NCI-H524 (cell line): ENCODE data around the gene ZFAND6.
A peak's percentile ranks its signal among the peaks of the same experiment; 100 is the strongest.

Experiments used
- DNase-seq, 2 experiments: peaks; one replicate each; lab custom pipeline; 2025; lab: John Stamatoyannopoulos, UW

Gene ZFAND6

DNA sequence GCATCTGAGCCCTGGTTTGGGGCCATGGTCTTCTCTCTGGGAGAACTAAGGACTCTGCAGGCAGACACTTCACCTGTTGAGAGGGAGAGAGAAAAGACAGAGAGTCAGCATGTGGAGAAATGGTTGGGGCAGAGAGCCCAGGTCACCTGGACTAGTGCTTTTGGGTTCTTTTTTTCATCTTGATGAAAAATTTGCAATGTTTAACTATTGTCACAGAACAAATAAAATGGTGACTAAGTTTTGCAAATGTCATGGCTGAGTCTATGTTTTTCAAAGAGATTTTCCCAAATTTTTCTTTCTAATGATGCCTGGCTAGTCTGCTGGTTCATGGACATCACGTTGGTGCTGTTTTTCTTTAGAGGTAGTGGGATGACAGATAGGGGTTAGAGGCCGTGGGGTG, 111.1 kb downstream of the ZFAND6 start:
- DNase-seq = no peak

DNA sequence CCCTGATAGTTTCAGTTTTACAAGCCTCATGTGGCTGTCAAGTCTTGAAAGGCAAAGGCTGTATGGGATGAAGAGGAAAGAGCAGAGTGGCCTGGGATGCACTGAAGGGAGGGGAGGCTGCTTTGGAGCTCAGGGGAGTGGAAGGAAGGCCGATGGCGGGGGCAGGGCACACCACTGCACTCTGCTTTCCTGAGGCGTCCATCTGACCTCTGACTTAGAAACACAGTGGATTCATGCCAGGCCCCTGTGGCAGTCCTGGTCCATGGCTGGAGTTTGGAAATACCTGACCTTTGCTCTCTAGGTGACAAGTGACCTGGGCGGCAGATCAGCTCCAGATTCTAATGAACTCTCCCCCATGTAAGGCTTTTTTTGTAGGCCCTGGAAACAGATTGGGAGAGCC, 112.3 kb downstream of the ZFAND6 start:
- DNase-seq = no peak

DNA sequence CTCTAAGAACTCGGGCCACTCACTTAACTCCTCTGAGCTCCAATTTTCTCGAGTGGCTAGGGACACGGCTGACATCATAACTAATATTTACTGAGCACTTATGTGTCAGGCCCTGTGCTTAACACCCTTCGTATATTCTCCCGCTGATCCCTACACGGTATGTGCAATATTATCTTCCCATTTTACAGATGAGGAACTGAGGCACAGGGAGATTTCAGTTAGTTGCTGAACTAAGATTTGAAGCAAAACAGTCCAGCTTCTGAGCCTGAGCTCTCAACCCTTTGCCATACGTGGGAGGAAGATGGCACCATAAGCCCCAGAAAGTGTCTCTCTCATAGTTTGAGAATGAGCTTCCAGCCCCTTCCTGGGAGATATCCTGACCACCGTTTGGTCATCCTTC, 112.9 kb downstream of the ZFAND6 start:
- DNase-seq = no peak

DNA sequence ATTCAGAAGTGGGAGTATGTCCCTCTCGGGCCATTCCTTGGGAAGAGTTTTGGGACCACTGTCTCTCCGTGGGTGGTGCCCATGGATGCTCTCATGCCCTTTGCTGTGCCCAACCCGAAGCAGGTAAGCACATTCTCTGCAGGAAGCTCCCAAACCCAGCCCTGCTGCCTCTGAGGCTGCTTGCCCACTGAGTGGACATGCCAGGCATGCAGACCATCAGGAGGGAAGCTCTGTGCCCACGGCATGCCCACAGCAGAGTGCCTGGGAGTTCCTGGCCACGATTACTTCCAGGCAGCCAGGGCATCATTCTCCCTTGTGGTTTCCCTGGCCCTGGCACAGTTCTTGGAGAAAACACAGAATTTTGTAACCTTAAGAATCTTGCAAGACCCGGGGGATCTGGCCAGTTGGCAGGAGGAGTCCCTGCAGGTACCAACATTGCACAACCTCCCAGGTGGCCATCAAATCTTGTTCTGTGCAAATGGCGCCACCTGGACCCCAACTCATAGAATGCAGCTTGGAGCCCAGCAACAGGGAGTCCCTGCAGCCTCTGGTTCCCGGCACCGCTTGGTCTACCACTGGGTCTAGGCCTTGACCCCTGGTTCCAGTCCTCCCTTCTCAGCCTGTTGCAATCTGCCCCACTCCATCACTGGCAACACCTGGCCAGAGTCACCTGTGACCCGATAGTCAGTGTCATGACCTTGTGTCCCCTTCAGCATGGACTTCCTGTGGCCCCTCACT, 113.7 kb downstream of the ZFAND6 start:
- DNase-seq = peak; percentile 18 to 51

DNA sequence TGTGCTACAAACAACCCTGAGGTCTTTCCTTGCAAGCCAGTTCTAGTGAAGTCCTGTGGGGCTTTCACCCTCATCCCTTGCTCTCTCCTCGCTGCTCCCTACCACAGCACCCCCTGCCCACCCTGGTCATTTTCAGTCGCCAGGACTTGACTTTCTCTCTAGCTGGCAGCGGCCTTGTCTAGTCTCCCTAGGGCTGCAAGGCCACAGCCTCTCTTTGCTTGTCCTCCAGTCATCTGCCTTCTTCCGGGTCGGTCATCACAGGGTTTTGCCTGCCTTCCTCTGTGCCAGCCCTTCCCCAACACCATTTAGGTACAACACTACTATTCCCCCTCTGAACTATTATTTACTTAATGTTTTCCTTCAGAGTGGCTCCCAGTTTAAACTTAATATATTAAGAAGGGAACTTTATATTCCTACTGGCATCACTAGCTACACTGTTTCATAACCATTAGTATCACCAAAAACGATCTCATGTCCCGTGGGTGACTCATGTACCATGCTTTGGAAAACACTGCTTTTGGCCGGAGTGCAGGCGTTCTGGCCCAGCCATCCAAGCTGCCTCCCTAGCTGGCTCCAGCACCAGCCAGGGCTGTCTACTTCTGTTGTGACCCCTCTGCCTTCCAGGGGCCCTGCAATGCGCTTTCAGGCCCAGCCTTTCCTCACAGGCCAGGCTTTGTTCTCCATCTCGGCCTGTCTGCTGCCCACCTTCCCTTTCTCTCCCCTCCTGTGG, 114.7 kb downstream of the ZFAND6 start:
- DNase-seq = no peak

DNA sequence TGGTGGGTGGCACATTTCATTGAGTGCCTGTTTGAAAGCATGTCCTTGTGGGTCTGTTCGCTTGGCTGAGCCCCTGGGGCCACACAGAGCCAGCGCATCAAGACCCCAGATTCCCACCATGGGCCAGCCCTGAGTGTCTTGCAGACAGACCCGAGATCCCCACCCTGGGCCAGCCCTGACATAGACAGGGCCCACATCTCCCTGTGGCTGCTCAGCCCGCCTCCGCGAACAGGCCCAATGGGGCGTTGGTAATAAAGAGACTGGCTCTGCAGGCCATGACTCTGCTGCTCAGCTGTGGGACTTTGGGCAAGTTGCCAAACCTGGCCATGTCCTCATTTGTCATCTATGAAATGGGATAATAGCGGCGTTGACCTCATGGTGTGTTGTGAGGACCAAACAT, 116.0 kb downstream of the ZFAND6 start:
- no peak for DNase-seq

DNA sequence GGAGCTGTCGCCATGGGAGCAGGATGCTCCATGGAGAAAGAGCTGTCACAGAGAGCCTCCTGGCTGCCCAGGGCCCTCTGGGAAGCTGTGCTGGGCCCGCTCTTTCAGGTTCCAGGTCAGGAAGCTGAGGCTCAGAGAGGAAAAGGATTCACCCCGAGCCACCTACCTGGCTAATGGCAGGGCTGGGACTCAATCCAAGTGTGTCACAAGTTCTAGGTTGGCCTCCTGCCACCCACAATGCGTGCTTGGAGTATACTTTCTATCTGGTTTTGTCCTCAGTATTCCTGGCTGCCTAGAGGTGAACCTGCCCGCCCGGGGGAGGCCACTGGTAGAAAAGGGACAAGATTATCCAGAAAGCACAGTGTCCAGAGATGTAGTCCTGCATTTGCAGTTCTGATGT, 117.0 kb downstream of the ZFAND6 start:
- no peak for DNase-seq

DNA sequence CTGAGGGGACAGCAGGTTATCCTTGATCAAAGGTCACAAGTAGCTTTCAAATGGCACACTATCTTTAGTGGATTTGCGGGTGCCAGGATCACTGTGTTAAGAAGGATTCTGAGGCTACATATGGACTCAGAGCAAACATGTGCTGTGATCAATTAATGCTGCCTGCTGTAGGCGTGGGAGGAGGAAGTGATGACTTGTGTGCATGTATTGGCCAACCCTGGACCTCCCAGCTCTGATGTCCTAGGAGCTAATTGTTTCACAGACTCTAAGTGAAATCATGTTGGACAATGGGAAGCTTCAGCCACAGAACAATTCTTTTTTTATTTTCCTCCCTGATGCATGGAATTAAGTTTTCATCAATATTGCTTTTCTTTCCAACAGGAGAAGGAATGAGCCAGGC, 117.7 kb downstream of the ZFAND6 start:
- no peak for DNase-seq

DNA sequence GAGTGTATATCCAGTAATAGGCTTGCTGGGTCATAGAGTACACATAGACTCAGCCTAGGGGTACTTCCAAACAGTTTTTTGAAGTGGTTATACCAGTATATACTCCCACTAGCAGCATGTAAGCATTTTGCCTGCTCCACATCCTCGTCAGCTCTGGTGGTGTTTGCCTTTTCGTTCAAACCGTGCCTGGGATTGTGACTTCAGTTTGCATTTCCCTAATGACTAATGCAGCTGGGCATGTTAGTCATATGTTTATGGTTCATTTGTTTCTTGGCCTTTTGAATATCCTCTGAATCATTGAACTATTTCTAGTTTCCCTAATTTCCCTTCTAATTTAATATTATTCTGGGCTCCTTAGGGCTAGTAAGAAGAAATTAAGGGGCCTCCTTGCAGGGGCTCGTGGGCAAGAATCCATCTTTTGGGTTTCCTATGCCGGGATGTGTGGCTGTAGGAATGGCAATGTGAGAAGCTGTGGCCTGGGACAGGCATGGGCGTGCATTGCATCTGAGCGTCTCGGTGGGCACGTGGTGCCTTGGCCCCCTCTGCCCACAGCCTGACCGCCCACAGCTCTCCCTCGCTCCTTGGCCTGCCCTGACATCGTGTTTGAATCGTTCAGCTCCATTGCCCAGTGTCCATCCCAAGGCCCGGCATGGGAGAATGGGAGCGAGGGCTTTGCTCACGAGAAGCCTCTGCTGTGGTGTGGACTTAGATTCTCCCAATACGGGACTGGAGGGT, 119.7 kb downstream of the ZFAND6 start:
- no peak for DNase-seq

DNA sequence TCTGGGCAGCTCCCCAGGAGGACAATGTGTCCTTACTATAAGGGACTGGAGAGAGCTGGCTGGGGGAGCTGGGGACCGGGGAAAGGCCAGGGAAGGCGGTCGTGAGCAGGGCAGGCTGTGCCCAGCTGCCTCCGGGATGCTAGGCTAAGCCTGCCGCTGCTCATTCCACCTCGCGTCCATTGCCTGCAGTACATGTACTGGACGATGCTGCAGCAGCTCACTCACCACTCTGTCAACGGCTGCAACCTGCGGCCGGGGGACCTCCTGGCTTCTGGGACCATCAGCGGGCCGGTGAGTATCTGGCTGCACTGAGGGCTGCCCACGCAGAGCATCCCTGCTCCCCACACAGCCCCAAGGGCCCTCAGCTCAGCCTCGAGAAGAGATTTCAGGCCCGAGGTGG, 120.5 kb downstream of the ZFAND6 start:
- no peak for DNase-seq

DNA sequence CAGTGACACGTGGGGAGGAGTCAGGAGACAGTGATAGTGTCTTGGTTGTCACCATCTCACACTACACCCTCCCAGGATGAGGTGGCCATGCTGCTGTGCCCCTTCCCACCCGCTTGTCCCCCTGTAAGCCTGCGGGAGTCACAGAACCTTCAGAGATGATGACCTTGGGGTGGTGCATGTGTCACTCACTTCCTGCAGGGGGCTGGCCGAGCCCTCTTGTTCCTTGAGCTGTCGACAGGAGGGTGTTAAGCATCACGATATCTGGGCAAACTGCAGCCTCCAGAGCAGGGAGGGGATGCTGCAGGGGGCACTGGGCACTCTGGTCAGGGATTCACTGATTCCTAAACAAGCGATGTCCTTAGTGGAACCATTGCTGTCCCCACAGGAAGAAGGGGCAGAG, 121.0 kb downstream of the ZFAND6 start:
- no peak for DNase-seq

DNA sequence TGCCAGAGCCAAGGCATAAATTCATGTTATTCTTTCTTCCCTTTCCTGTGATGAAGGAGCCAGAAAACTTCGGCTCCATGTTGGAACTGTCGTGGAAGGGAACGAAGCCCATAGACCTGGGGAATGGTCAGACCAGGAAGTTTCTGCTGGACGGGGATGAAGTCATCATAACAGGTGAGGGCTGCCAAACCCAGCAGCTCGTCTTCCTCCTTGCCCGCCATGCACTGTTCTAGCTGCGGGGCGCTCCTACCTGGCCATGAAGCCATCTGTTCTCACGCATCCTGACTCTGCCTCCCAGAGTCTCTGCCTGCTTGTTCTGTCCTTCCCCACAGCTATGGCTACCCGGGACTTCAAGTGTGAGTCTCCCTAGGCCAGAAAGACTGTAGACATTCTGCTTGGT, 121.5 kb downstream of the ZFAND6 start:
- DNase-seq = no peak

DNA sequence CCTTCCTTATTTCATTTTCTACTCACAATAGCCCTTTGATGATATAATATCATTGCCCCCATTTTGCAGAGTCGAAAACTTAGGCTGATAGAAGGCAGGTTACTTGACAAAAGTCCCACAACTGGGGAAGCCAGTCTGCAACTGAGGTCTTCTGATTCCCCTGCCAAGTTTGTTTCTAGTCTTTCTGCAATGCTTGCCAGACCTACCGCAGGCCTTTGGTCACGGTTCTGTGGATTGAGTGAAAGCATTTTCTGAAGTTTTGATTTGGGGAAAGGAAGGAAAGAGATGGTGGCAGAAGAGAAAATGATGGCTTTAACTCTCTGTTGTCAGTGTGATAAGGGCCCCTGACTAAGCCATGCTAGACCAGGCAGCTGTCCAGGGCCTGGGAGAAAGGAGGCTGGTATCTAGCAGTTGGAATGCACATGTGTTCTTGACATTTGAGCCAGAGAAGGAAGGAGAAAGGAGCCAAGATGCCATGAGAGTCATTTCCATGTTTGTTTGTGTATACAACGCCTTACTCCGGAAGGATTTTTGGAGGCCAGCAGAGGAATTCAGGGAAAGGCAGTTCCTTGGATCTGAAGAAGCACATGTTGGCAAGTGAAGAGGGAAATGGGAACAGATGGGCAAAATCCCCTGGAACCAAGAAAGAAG, 123.3 kb downstream of the ZFAND6 start:
- peak; percentile 16 to 49 for DNase-seq

DNA sequence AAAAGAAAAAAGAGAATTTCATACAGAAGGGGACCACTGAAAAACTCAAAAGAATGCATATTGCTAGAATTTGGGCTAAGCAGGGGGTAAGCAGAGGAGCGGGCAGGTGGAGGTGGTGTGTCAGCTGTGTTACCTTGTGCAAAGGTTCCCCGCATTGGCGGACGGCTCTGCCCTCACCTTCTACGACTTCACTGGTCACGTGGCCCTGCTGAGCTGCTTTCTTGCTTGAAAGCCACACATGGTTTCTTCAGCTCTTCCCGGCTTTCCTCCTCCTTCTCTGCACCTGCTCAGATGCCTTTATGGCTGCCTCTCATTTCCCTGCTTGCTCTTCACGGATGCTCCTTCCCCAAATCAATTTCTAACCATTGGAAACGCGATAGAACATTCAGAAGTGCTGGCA, 123.8 kb downstream of the ZFAND6 start:
- DNase-seq = no peak

DNA sequence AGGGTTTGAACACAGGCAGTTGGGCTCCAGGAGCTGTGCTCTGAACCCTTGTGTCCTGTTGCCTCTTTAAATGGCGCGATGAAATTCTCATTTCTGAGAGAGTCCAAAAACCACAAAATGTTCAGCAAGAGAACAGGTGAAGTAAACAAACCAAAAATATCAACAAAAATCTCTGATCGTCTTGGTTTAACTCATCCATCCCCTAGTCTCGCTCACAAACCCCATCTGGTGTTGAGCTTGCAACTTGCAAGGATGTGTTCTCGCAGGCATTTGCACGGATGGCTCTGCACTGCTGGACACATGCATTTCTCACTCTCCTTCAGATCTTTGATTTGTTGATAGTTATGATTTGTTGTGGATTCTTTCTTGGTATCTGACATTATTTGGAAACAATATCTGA, 124.4 kb downstream of the ZFAND6 start:
- DNase-seq = peak in 1 of 2 experiments; percentile 36

DNA sequence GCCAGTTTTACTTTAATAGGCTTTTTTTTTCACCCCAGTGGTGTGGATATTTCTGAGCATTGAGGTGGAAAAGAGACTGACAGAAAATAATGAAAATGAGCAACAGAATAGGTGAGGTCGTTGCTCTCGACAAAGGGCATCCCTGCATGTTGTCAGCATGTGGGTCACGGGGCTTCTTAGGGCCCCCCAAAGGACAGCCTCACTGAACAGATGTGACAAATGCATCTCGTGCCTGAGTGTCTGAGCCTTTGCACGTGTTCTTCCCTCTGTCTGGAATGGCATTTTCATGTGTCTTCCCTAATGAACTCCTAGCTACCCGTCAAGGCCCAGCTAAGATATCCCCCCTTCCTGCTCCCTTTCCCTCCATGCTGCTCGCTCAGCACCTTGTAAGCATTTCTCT, 125.1 kb downstream of the ZFAND6 start:
- DNase-seq = no peak

DNA sequence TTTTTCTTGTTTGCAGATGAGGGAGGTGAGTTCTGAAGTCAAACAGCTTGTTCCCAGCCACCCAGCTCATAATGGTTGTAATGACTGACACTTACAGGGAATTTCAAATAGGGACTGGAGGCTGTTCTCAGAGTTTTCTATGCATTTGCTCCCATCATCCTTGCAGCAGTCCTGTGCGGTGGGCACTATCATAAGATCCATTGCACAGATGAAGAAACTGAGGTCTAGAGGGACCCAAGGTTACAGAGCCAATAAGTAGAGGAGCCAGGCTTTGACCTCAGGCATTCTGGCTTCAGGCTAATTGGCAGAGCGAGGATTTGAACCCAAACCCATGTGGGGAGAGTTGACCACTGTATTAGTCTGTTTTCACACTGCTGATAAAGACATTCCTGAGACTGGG, 125.7 kb downstream of the ZFAND6 start:
- no peak for DNase-seq

DNA sequence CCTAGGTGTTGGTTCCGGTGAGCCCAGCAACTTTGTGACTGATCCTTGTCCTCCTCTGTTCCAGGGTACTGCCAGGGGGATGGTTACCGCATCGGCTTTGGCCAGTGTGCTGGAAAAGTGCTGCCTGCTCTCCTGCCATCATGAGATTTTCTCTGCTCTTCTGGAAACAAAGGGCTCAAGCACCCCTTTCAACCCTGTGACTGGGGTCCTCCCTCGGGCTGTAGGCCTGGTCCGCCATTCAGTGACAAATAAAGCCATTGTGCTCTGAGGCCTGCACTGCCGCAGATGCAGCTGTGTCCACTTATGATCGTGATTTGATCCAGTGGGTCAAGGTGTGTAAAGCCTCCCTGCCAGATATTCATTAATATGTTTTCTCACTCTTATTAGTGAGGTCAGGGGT, 126.6 kb downstream of the ZFAND6 start:
- DNase-seq = no peak

DNA sequence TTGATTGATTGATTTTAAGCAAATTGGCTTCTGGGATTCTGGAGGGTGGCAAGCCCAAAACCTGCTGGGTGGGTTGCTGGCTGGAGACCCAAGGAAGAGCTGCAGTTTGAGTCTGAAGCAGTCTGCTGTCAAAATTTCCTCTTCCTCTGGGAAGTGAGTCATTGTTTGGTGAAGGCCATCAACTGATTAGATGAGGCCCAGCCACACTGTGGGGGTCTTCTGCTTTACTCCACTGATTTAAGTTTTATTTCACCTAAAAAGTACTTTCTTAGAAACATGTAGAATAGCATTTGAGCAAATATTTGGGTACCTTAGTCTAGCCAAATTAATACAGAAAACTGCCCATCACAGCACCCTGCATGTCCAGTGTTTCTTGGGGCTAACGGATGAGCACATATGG, 127.1 kb downstream of the ZFAND6 start:
- DNase-seq = no peak
